ENCODE results near the gene SMURF1.

GRCh38 chr7:99003419-99003818 lies 140.5 kb downstream of the SMURF1 start:
- TF ChIP-seq CTCF (IDR thresholded peaks at IDR 0.05) (no peak), POLR2A (IDR thresholded peaks at IDR 0.05) (no peak)
